Measurements from ENCODE around the gene DOK7. TPM values are rescaled to one million over a fixed set of nuclear protein-coding genes. Genes with fewer than 3 reads are reported as not detected.
A peak's percentile ranks its signal among the peaks of the same experiment; 100 is the strongest.

DOK7 gene
- polyA plus RNA-seq, 3 donors, result not detected

DNA sequence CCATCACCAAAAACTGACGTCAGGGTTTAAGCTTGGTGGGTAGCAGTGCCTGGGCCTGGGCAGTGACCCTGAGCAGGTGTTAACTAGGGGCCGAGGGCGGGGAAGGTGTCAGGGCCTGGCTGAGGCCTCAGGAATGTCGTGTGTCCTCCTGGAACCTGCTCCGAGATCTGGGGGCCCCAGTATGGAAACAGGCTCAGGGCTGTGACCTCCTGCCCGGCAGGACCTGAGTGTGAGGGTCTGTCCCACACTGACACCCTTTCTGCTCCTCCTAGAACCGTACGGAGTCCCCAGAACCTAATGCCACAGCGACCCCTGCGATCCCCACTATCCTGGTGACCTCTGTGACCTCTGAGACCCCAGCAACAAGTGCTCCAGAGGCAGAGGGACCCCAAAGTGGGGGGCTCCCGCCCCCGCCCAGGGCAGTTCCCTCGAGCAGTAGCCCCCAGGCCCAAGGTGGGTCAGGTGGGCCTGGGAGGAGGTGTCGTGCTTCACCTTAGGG is 20.6 kb upstream of the DOK7 start:
- Histone ChIP-seq H3K4me2 (replicated peaks; ENCODE audit: extremely low read depth, low read length, poor library complexity, severe bottlenecking) (no peak overlapping the region), H3K4me3 (replicated peaks in 1 of 3; ENCODE audit: low read depth in 2 of 3, low read length in 3 of 3) (no peak overlapping the region), H3K27me3 (ENCODE audit: control insufficient read depth in 2 of 2, insufficient read depth in 2 of 2, low read length in 2 of 2) (no peaks in the 10 kb centered on the region), H2AFZ (ENCODE audit: insufficient read depth, low read depth, low read length, poor library complexity, severe bottlenecking) (peak overlapping the region; percentile 50), H4K20me1 (ENCODE audit: insufficient read depth, low read length) (no peaks in the 10 kb centered on the region), H3K36me3 (replicated peaks in 1 of 2; ENCODE audit: control insufficient read depth in 1 of 2, insufficient read depth in 2 of 2, low read length in 2 of 2) (no peaks in the 10 kb centered on the region), H3K9me3 (replicated peaks in 1 of 2; ENCODE audit: control insufficient read depth in 1 of 2, insufficient read depth in 1 of 2, low read length in 2 of 2) (no peaks in the 10 kb centered on the region), H3K79me2 (ENCODE audit: insufficient read depth, low read length) (no peaks in the 10 kb centered on the region), H3K27ac (ENCODE audit: low read depth in 1 of 2, low read length in 2 of 2) (no peak overlapping the region), H3K9ac (ENCODE audit: insufficient read depth, low read length, poor library complexity, severe bottlenecking) (no peak overlapping the region), H3K4me1 (ENCODE audit: control insufficient read depth in 1 of 2, insufficient read depth in 2 of 2, low read length in 2 of 2) (peaks cover 5 to 6% of the 10 kb centered on the region in 2 donors)
- Mint-ChIP-seq H3K27ac (no peak overlapping the region), H3K4me3 (no peak overlapping the region), H3K9me3 (peaks cover 0 to 3% (median 0%) of the 10 kb centered on the region in 7 donors), H3K27me3 (ENCODE audit: low read depth in 3 of 3) (peaks cover 0 to 3% (median 1%) of the 10 kb centered on the region in 3 donors), H3K36me3 (no peaks in the 10 kb centered on the region), H3K4me1 (peaks cover 10% of the 10 kb centered on the region)
- TF ChIP-seq, protein P1, sequence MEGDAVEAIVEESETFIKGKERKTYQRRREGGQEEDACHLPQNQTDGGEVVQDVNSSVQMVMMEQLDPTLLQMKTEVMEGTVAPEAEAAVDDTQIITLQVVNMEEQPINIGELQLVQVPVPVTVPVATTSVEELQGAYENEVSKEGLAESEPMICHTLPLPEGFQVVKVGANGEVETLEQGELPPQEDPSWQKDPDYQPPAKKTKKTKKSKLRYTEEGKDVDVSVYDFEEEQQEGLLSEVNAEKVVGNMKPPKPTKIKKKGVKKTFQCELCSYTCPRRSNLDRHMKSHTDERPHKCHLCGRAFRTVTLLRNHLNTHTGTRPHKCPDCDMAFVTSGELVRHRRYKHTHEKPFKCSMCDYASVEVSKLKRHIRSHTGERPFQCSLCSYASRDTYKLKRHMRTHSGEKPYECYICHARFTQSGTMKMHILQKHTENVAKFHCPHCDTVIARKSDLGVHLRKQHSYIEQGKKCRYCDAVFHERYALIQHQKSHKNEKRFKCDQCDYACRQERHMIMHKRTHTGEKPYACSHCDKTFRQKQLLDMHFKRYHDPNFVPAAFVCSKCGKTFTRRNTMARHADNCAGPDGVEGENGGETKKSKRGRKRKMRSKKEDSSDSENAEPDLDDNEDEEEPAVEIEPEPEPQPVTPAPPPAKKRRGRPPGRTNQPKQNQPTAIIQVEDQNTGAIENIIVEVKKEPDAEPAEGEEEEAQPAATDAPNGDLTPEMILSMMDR (IDR thresholded peaks at IDR 0.05), result no peak
- intact Hi-C loops (cut with micrococcal nuclease), result loop anchor here (5.0 to 10.0 kb wide), 2 partner anchors 248 to 250 kb away; no protein-coding TSS in a partner anchor
- no peak for DNase-seq
- WGBS (ENCODE audit: insufficient coverage), result 84% methylated on average over 11 of the region's 14 CpGs

DNA sequence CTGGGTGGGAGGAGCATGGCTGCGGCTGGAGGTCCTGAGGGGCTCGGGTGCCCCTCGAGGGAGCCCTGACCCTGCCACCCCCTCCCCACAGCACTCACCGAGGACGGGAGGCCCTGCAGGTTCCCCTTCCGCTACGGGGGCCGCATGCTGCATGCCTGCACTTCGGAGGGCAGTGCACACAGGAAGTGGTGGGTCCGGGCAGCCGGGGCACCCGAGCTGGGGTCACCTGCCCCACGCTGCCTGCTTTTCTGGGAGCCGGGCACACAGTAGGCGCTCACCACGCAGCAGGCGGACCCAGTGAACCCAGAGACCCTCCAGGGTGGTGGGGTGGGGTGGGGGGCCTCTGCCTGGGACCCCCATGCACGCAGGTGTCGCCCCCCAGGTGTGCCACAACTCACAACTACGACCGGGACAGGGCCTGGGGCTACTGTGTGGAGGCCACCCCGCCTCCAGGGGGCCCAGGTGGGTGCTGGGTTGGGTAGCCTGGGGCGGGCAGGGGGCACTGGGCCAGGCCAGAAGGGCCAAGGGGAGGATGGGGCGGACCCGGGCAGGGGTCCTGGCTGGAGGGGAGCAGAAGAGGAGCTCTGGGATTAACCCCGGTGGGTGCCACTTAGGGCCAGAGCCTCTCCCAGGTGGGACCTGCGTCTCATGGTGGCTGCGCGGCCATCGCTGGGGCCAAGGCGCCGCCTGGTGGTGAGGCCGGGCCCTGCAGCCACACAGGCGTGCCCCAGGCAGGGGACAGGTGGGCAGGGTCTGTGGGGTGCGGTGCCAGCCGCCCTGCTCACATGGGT is 20.0 kb upstream of the DOK7 start:
- TF ChIP-seq, protein P1 (IDR thresholded peaks at IDR 0.05), result peak; percentile 100
- Histone ChIP-seq H3K9me3 (replicated peaks in 1 of 2; ENCODE audit: control insufficient read depth in 1 of 2, insufficient read depth in 1 of 2, low read length in 2 of 2) (no peaks in the 10 kb centered on the region), H3K9ac (ENCODE audit: insufficient read depth, low read length, poor library complexity, severe bottlenecking) (no peak overlapping the region), H3K79me2 (ENCODE audit: insufficient read depth, low read length) (no peaks in the 10 kb centered on the region), H3K4me2 (replicated peaks; ENCODE audit: extremely low read depth, low read length, poor library complexity, severe bottlenecking) (no peak overlapping the region), H3K4me1 (ENCODE audit: control insufficient read depth in 1 of 2, insufficient read depth in 2 of 2, low read length in 2 of 2) (peaks cover 5 to 6% of the 10 kb centered on the region in 2 donors), H3K4me3 (replicated peaks in 1 of 3; ENCODE audit: low read depth in 2 of 3, low read length in 3 of 3) (no peak overlapping the region), H2AFZ (ENCODE audit: insufficient read depth, low read depth, low read length, poor library complexity, severe bottlenecking) (peak overlapping the region; percentile 50), H3K27ac (ENCODE audit: low read depth in 1 of 2, low read length in 2 of 2) (no peak overlapping the region), H4K20me1 (ENCODE audit: insufficient read depth, low read length) (no peaks in the 10 kb centered on the region), H3K27me3 (ENCODE audit: control insufficient read depth in 2 of 2, insufficient read depth in 2 of 2, low read length in 2 of 2) (no peaks in the 10 kb centered on the region), H3K36me3 (replicated peaks in 1 of 2; ENCODE audit: control insufficient read depth in 1 of 2, insufficient read depth in 2 of 2, low read length in 2 of 2) (no peaks in the 10 kb centered on the region)
- Mint-ChIP-seq H3K36me3 (no peaks in the 10 kb centered on the region), H3K4me3 (no peak overlapping the region), H3K27ac (no peak overlapping the region), H3K9me3 (peaks cover 0 to 3% (median 0%) of the 10 kb centered on the region in 7 donors), H3K27me3 (ENCODE audit: low read depth in 3 of 3) (peaks cover 0 to 3% (median 1%) of the 10 kb centered on the region in 3 donors), H3K4me1 (peaks cover 10% of the 10 kb centered on the region)
- 28% methylated on average over 28 of the region's 36 CpGs for WGBS (ENCODE audit: insufficient coverage)
- intact Hi-C loops (cut with micrococcal nuclease), result loop anchor here (1.0 to 10.0 kb wide), 4 partner anchors 97 to 251 kb away; no protein-coding TSS in a partner anchor
- peak; percentile 49 to 65 (median 58) for DNase-seq

Measured in CD14-positive monocyte (primary cell).